Mesenchymal stem cell (in vitro differentiated cells and primary cell): Measurements from ENCODE around the gene HIVEP3.

Experiments used
- DNase-seq: peaks from one replicate; pipeline ENCODE4 v3.0.0-alpha.2; 2013
- H2AFZ ChIP-seq: one replicate; pipeline ENCODE4 v1.6.1; 2013; ENCODE audit warnings: low read depth, mild to moderate bottlenecking, control low read depth, inconsistent platforms, low read length, moderate library complexity
- H2AK5ac ChIP-seq: 2 replicates; pipeline ENCODE4 v1.6.1; 2013; ENCODE audit warnings: low read length, moderate library complexity, mild to moderate bottlenecking, inconsistent platforms; ENCODE audit not compliant: severe bottlenecking
- H2BK120ac ChIP-seq: one replicate; pipeline ENCODE4 v1.6.1; 2013; ENCODE audit warnings: low read depth, mild to moderate bottlenecking, inconsistent platforms, low read length, moderate library complexity
- H2BK12ac ChIP-seq, 2 experiments: one replicate each; pipeline ENCODE4 v1.6.1; 2013; ENCODE audit warnings: inconsistent platforms in 2 of 2, low read length in 2 of 2, mild to moderate bottlenecking in 2 of 2, moderate library complexity in 2 of 2, control low read depth in 1 of 2
- H2BK15ac ChIP-seq: one replicate; pipeline ENCODE4 v1.6.1; 2013; ENCODE audit warnings: mild to moderate bottlenecking, low read depth, inconsistent platforms; ENCODE audit not compliant: poor library complexity, severe bottlenecking
- H2BK5ac ChIP-seq: 2 replicates; pipeline ENCODE4 v1.6.1; 2013; ENCODE audit warnings: low read depth, mild to moderate bottlenecking, low read length, control low read depth, inconsistent platforms; ENCODE audit not compliant: poor library complexity, severe bottlenecking
- H3K14ac ChIP-seq, 2 experiments: one replicate each; pipeline ENCODE4 v1.6.1; 2013; ENCODE audit warnings: inconsistent platforms in 2 of 2, low read length in 2 of 2, control low read depth in 1 of 2, mild to moderate bottlenecking in 1 of 2, moderate library complexity in 1 of 2
- H3K18ac ChIP-seq, 2 experiments: one replicate each; pipeline ENCODE4 v1.6.1; 2013; ENCODE audit warnings: inconsistent platforms in 2 of 2, low read length in 2 of 2, control low read depth in 1 of 2, low read depth in 1 of 2, mild to moderate bottlenecking in 1 of 2
- H3K23ac ChIP-seq, 2 experiments: one replicate each; pipeline ENCODE4 v1.6.1; 2013; ENCODE audit warnings: inconsistent platforms in 2 of 2, low read length in 2 of 2, mild to moderate bottlenecking in 2 of 2, moderate library complexity in 2 of 2, control low read depth in 1 of 2
- H3K27ac ChIP-seq: 2 replicates; pipeline ENCODE4 v1.5.1; 2013; ENCODE audit warnings: mild to moderate bottlenecking, moderate library complexity, low read length, control low read depth, inconsistent platforms; ENCODE audit not compliant: poor library complexity, severe bottlenecking
- H3K27me3 ChIP-seq, 2 experiments: 2 replicates each; pipeline versions ENCODE4 v1.6.1 to v1.7.0; 2013; ENCODE audit warnings: low read length in 2 of 2, mild to moderate bottlenecking in 2 of 2, moderate library complexity in 2 of 2, control low read depth in 1 of 2, inconsistent platforms in 1 of 2; ENCODE audit not compliant: control insufficient read depth in 1 of 2, insufficient read depth in 1 of 2
- H3K36me3 ChIP-seq, 2 experiments: 2 replicates each; pipeline versions ENCODE4 v1.6.1 to v1.7.0; 2013; ENCODE audit warnings: low read length in 2 of 2, control low read depth in 1 of 2, inconsistent platforms in 1 of 2, low read depth in 1 of 2, mild to moderate bottlenecking in 1 of 2; ENCODE audit not compliant: insufficient read depth in 2 of 2, control insufficient read depth in 1 of 2
- H3K4ac ChIP-seq, 2 experiments: one replicate each; pipeline ENCODE4 v1.6.1; 2013; ENCODE audit warnings: inconsistent platforms in 2 of 2, low read length in 2 of 2, mild to moderate bottlenecking in 2 of 2, moderate library complexity in 2 of 2, control low read depth in 1 of 2, low read depth in 1 of 2
- H3K4me1 ChIP-seq: 2 replicates; pipeline ENCODE4 v1.6.1; 2013; ENCODE audit warnings: low read depth, low read length, control low read depth; ENCODE audit not compliant: control insufficient read depth, insufficient read depth
- H3K4me2 ChIP-seq: 2 replicates; pipeline ENCODE4 v1.6.1; 2013; ENCODE audit warnings: low read length, mild to moderate bottlenecking, inconsistent platforms; ENCODE audit not compliant: poor library complexity, severe bottlenecking
- H3K4me3 ChIP-seq, 2 experiments: 2 replicates each; pipeline versions ENCODE4 v1.5.1 to v1.7.0; 2013; ENCODE audit warnings: low read length in 2 of 2, mild to moderate bottlenecking in 2 of 2, control low read depth in 1 of 2, low read depth in 1 of 2; ENCODE audit not compliant: insufficient read depth in 1 of 2
- H3K79me1 ChIP-seq: replicated peaks from 2 replicates; pipeline ENCODE4 v1.6.1; 2013; ENCODE audit warnings: mild to moderate bottlenecking, control low read depth, low read length, inconsistent platforms; ENCODE audit not compliant: poor library complexity, severe bottlenecking
- H3K9ac ChIP-seq: 2 replicates; pipeline ENCODE4 v1.7.0; 2013; ENCODE audit warnings: mild to moderate bottlenecking, low read length, moderate library complexity
- H3K9me3 ChIP-seq: 2 replicates; pipeline ENCODE4 v1.7.0; 2013; ENCODE audit warnings: mild to moderate bottlenecking, low read length; ENCODE audit not compliant: control insufficient read depth
- H4K8ac ChIP-seq: one replicate; pipeline ENCODE4 v1.6.1; 2013; ENCODE audit warnings: inconsistent platforms, mild to moderate bottlenecking, low read length, moderate library complexity
- H4K91ac ChIP-seq: one replicate; pipeline ENCODE4 v1.6.1; 2013; ENCODE audit warnings: mild to moderate bottlenecking, low read length, inconsistent platforms
- WGBS: methylation state at CpG from one replicate; pipeline ENCODE4 v1.1.7; 2013; ENCODE audit warnings: mixed read lengths; 5-methylcytosine and 5-hydroxymethylcytosine counted together

Gene HIVEP3

DNA sequence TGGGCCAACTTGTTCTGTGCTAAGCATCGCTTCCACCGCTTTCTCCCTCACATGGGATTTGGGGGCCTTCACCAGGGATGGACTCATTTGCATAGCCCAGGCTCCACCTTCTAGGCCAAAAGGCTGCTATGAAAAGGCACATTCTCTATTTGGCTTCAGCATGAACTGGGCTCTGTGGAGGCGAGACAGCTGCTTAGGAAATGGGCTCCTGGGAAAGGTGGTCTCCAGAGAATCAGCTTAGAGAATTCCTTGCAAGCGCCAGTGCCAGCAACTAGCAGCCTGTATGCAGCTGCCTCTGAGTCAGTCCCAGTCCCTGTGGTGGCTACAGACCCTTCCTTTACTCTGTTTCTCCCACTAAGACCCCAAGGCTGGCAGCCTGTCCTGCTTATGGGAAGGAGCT, 214.5 kb downstream of the HIVEP3 start:
- WGBS: 83% methylated on average over 4 of the region's 4 CpGs

DNA sequence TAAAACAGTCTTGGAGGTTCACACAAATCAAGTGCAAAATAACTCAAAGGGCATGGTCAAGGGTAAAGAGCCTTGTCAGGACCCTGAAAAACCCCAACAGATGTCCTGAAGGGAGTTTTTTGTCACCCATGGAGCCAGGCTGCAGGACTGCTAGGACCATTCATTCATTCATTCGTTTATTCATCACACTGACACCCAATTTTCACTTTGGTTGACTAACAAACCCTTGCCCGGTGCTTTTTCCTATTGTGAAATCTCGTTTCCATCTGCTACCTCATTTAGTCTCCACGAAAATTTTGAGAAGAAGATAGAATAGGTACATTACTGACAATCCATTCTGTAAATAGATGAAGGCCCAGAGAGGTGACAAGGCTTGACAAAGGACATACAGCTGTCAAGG, 216.0 kb downstream of the HIVEP3 start:
- Histone ChIP-seq H3K27ac (no peak overlapping the region), H3K27me3 (peaks cover 0 to 41% of the 10 kb centered on the region in 2 experiments), H3K4me3 (no peak overlapping the region), H3K14ac (no peak overlapping the region), H3K4me1 (no peaks in the 10 kb centered on the region), H2AFZ (no peak overlapping the region), H4K8ac (no peak overlapping the region), H2BK5ac (no peak overlapping the region), H2BK12ac (no peak overlapping the region), H3K36me3 (peaks cover 0 to 13% of the 10 kb centered on the region in 2 experiments), H3K79me1 (peaks cover 2% of the 10 kb centered on the region), H2BK15ac (no peak overlapping the region), H3K18ac (no peak overlapping the region), H3K9me3 (no peaks in the 10 kb centered on the region), H3K23ac (no peak overlapping the region), H2AK5ac (no peak overlapping the region), H4K91ac (no peak overlapping the region), H3K4me2 (no peak overlapping the region), H3K9ac (no peak overlapping the region), H3K4ac (no peak overlapping the region), H2BK120ac (no peak overlapping the region)
- no peak for DNase-seq
- WGBS: 63% methylated on average over 3 of the region's 4 CpGs

More for the DNA sequence above, 214.5 kb downstream of the HIVEP3 start:
- Histone ChIP-seq H3K4me2 (no peak overlapping the region), H2BK12ac (no peak overlapping the region), H3K23ac (no peak overlapping the region), H4K8ac (no peak overlapping the region), H4K91ac (no peak overlapping the region), H3K4ac (no peak overlapping the region), H3K27ac (no peak overlapping the region), H2AK5ac (no peak overlapping the region), H2AFZ (no peak overlapping the region), H2BK15ac (no peak overlapping the region), H2BK120ac (no peak overlapping the region), H3K79me1 (peaks cover 6% of the 10 kb centered on the region), H3K36me3 (peaks cover 0 to 7% of the 10 kb centered on the region in 2 experiments), H3K27me3 (peaks cover 0 to 39% of the 10 kb centered on the region in 2 experiments), H3K9me3 (no peaks in the 10 kb centered on the region), H3K9ac (no peak overlapping the region), H3K4me1 (peaks cover 1% of the 10 kb centered on the region), H3K4me3 (no peak overlapping the region), H3K18ac (no peak overlapping the region), H2BK5ac (no peak overlapping the region), H3K14ac (no peak overlapping the region)
- no peak for DNase-seq

DNA sequence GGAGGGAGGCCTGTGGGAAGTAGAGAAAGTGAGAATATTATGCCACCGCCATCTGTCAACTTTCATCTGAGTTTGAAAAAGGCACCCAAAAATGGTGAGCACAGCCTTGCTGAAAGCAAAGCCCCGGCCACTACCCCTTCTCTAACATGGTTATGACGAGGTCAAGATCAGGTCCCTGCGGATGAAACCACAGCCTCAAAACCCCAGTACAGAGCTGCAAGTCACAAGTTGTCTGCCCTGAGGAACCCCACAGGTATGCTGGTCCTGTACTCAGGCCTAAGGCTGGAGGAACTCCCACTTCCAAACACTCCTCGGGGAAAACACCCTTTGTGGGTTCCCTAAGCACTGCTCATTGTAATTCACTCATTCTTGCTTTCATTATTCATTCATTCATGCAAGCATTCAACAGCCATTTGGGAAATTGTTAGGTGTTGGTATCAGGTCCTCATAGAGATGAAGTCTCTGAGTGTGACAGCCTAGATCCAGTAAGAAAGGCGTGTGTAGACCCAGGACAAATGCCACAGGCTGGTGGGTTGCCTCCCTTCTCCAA, 217.7 kb downstream of the HIVEP3 start:
- Histone ChIP-seq H4K91ac (no peak overlapping the region), H3K4me3 (no peak overlapping the region), H3K18ac (no peak overlapping the region), H2AK5ac (no peak overlapping the region), H3K27ac (no peak overlapping the region), H4K8ac (no peak overlapping the region), H3K9me3 (no peaks in the 10 kb centered on the region), H3K23ac (no peak overlapping the region), H2AFZ (no peak overlapping the region), H2BK5ac (no peak overlapping the region), H3K9ac (no peak overlapping the region), H3K4ac (no peak overlapping the region), H2BK12ac (no peak overlapping the region), H3K36me3 (peaks cover 0 to 13% of the 10 kb centered on the region in 2 experiments), H3K27me3 (peaks cover 0 to 33% of the 10 kb centered on the region in 2 experiments), H3K79me1 (peaks cover 3% of the 10 kb centered on the region), H2BK120ac (no peak overlapping the region), H3K14ac (no peak overlapping the region), H3K4me1 (no peaks in the 10 kb centered on the region), H3K4me2 (no peak overlapping the region), H2BK15ac (no peak overlapping the region)
- no peak for DNase-seq
- 91% methylated on average over 5 of the region's 6 CpGs for WGBS

DNA sequence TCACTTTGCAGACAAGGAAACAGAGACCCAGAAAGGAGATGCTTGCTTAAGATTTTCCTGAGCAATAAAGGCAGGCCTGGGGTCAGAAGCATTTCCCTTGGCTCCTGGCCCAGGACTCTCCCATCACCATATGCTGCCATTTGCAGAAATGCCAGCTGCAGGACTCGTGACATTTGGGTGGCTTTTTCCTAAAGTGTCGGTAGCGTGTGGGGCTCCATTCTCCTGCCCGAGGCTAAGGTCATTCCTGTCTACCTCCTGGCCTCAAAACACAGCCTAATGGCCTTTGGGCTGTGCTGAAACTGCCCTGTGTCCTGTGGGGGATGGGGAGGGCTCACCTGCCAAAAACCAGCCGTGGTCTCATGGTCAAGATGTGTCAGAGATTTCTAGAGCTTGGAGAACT, 218.1 kb downstream of the HIVEP3 start:
- no peak for DNase-seq
- Histone ChIP-seq H3K9me3 (no peaks in the 10 kb centered on the region), H3K18ac (no peak overlapping the region), H3K4me3 (no peak overlapping the region), H3K27me3 (peaks cover 0 to 29% of the 10 kb centered on the region in 2 experiments), H4K8ac (no peak overlapping the region), H2BK5ac (no peak overlapping the region), H4K91ac (no peak overlapping the region), H3K79me1 (peaks cover 3% of the 10 kb centered on the region), H2BK15ac (no peak overlapping the region), H3K4me2 (no peak overlapping the region), H3K36me3 (peaks cover 0 to 13% of the 10 kb centered on the region in 2 experiments), H3K9ac (no peak overlapping the region), H3K4ac (no peak overlapping the region), H2BK120ac (no peak overlapping the region), H2AFZ (no peak overlapping the region), H3K4me1 (no peaks in the 10 kb centered on the region), H3K27ac (no peak overlapping the region), H3K23ac (no peak overlapping the region), H3K14ac (no peak overlapping the region), H2BK12ac (no peak overlapping the region), H2AK5ac (no peak overlapping the region)
- 82% methylated on average over 2 of the region's 5 CpGs for WGBS
